ENCODE data around the gene MEGF6. TPM values are rescaled to one million over a fixed set of nuclear protein-coding genes. Genes with fewer than 3 reads are reported as not detected.

The MEGF6 gene
- total and polyA plus RNA-seq, 4 donors, result 6.0 to 19.9 (median 15.3) TPM

DNA sequence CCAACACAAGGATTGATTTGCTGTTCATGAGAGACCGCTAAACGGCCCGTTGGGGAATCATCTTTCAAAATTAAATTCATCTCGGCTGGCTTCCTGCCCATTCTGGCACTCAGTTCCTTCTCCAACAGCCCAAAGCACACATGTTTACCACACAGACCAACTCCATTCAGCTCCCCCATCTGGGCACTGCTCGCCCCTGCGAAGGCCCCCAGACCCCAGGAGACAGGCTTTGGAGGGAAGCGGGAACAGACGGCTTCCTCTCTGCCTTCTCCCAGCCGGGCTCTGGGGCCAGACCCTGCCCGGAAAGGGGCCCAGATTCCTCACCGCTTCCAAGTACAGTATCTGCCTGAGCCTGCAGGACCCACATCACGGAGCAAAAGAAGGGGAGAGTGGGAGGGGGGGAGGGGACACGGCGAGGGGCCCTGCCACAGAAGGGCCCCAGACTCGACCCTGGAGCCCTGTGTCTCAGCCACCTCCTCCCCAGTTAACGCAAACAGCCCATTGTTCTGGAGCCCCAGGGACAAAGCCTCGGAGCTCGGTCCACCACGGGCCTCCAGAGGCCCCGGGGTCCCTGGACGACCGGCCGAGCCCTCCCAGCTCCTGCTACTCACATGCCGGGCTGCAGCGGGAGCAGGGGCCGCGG, 660 bp downstream of the MEGF6 start:
- peaks cover 62% of the 10 kb centered on the region for H3K4me1 ChIP-seq (ENCODE audit: control insufficient read depth, insufficient read depth, low read length)
- H3K27me3 ChIP-seq (ENCODE audit: control insufficient read depth, insufficient read depth, low read length), result peaks cover 13% of the 10 kb centered on the region
- peak in 2 of 6 donors; percentile 82 to 93 for DNase-seq (ENCODE audit: low read depth in 4 of 6, low spot score in 6 of 6)
- peaks cover 8% of the 10 kb centered on the region for H3K36me3 ChIP-seq (ENCODE audit: control insufficient read depth, insufficient read depth, low read length)
- no peaks in the 10 kb centered on the region for H3K9me3 ChIP-seq (ENCODE audit: control insufficient read depth, insufficient read depth, low read length)
- H3K4me3 ChIP-seq (ENCODE audit: low read depth, low read length), result peak overlapping the region; percentile 35
- 5% methylated on average over 24 of the region's 27 CpGs for WGBS (ENCODE audit: insufficient coverage)
- H3K27ac ChIP-seq (ENCODE audit: low read depth, low read length), result no peak overlapping the region

DNA sequence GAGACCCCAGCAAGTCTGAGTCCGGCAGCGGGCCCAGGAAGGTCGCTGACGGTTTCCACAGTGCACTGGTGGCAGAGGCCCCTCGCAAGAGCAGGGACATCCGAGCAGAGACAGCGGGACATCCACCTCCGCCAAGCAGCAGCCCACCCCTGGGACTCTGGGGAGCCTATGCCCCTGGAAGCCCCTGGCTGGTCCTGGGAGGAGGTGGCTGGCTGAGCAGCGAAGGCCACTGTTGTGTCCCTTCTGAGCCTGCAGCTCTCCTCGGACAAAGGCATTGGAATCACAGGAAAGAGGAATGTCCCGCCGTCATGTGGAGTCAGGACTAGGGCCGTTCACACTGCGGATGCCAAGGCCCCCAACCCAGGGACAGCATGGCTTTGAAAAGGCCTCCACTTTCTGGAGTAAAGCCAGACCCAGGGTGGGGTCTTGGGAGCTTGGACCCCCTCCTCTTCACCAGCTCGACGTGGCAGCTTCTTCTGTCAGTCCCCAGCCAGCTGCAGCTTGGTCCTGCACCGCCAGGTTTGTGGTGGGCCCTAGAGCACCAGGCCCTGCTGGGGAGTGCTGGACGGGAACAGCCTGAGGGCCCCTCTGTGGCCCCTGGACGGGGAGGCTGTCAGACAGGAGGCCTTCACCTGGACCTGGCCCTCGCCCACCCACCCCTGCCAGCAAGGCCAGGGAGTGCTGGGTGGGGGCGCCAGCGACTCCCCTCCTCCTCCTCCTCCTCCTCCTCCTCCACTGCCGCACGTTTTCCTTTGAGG, 1.4 kb downstream of the MEGF6 start:
- Histone ChIP-seq H3K27me3 (ENCODE audit: control insufficient read depth, insufficient read depth, low read length) (peaks cover 13% of the 10 kb centered on the region), H3K27ac (ENCODE audit: low read depth, low read length) (no peak overlapping the region), H3K36me3 (ENCODE audit: control insufficient read depth, insufficient read depth, low read length) (peaks cover 8% of the 10 kb centered on the region), H3K4me3 (ENCODE audit: low read depth, low read length) (peak overlapping the region; percentile 18), H3K9me3 (ENCODE audit: control insufficient read depth, insufficient read depth, low read length) (no peaks in the 10 kb centered on the region), H3K4me1 (ENCODE audit: control insufficient read depth, insufficient read depth, low read length) (peaks cover 59% of the 10 kb centered on the region)
- peak in 1 of 6 donors; percentile 47 for DNase-seq (ENCODE audit: low read depth in 4 of 6, low spot score in 6 of 6)
- WGBS (ENCODE audit: insufficient coverage), result 47% methylated on average over 23 of the region's 24 CpGs

- Histone ChIP-seq H3K27ac (ENCODE audit: low read depth, low read length) (no peak overlapping the region), H3K36me3 (ENCODE audit: control insufficient read depth, insufficient read depth, low read length) (peaks cover 9% of the 10 kb centered on the region), H3K9me3 (ENCODE audit: control insufficient read depth, insufficient read depth, low read length) (no peaks in the 10 kb centered on the region), H3K4me1 (ENCODE audit: control insufficient read depth, insufficient read depth, low read length) (peaks cover 58% of the 10 kb centered on the region), H3K27me3 (ENCODE audit: control insufficient read depth, insufficient read depth, low read length) (peaks cover 13% of the 10 kb centered on the region), H3K4me3 (ENCODE audit: low read depth, low read length) (peak overlapping the region; percentile 18)
- 67% methylated on average over 20 of the region's 22 CpGs for WGBS (ENCODE audit: insufficient coverage)
- DNase-seq (ENCODE audit: low read depth in 4 of 6, low spot score in 6 of 6), result peak in 1 of 6 donors; percentile 15
Measured at GRCh38 chr1:3609016-3609768, 2.1 kb downstream of the MEGF6 start.

- Histone ChIP-seq H3K4me1 (ENCODE audit: control insufficient read depth, insufficient read depth, low read length) (peaks cover 57% of the 10 kb centered on the region), H3K4me3 (ENCODE audit: low read depth, low read length) (no peak overlapping the region), H3K36me3 (ENCODE audit: control insufficient read depth, insufficient read depth, low read length) (peaks cover 15% of the 10 kb centered on the region), H3K9me3 (ENCODE audit: control insufficient read depth, insufficient read depth, low read length) (no peaks in the 10 kb centered on the region), H3K27me3 (ENCODE audit: control insufficient read depth, insufficient read depth, low read length) (peaks cover 13% of the 10 kb centered on the region), H3K27ac (ENCODE audit: low read depth, low read length) (no peak overlapping the region)
- WGBS (ENCODE audit: insufficient coverage), result 84% methylated on average over 7 of the region's 7 CpGs
- DNase-seq (ENCODE audit: low read depth in 4 of 6, low spot score in 6 of 6), result no peak
Measured at GRCh38 chr1:3608154-3608553, 3.2 kb downstream of the MEGF6 start.

DNA sequence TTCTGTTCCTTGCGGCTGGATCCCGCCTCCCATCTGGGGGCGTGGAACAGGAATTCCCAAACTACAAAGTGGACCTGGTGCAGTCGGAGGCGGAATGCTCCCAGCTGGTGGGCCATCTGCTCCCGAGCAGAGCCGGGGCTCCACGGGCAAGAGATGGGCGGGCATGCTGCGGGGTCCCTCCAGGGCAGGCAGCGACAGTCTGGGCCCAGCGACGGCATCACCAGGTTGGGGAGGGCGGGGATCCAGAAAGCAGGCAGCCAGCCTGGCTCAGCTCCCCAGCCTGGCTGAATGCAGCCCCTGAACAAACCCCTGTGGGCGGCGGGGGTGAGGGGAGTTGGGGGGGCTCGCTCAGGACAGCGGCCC, 3.6 kb downstream of the MEGF6 start:
- Histone ChIP-seq H3K36me3 (ENCODE audit: control insufficient read depth, insufficient read depth, low read length) (peaks cover 15% of the 10 kb centered on the region), H3K9me3 (ENCODE audit: control insufficient read depth, insufficient read depth, low read length) (no peaks in the 10 kb centered on the region), H3K27me3 (ENCODE audit: control insufficient read depth, insufficient read depth, low read length) (peaks cover 13% of the 10 kb centered on the region), H3K4me3 (ENCODE audit: low read depth, low read length) (no peak overlapping the region), H3K27ac (ENCODE audit: low read depth, low read length) (no peak overlapping the region), H3K4me1 (ENCODE audit: control insufficient read depth, insufficient read depth, low read length) (peaks cover 57% of the 10 kb centered on the region)
- peak in 2 of 6 donors; percentile 13 to 65 for DNase-seq (ENCODE audit: low read depth in 4 of 6, low spot score in 6 of 6)
- WGBS (ENCODE audit: insufficient coverage), result 48% methylated on average over 18 of the region's 18 CpGs

- WGBS (ENCODE audit: insufficient coverage), result 77% methylated on average over 17 of the region's 23 CpGs
- Histone ChIP-seq H3K27me3 (ENCODE audit: control insufficient read depth, insufficient read depth, low read length) (peaks cover 10% of the 10 kb centered on the region), H3K36me3 (ENCODE audit: control insufficient read depth, insufficient read depth, low read length) (peaks cover 20% of the 10 kb centered on the region), H3K27ac (ENCODE audit: low read depth, low read length) (no peak overlapping the region), H3K4me1 (ENCODE audit: control insufficient read depth, insufficient read depth, low read length) (peaks cover 54% of the 10 kb centered on the region), H3K9me3 (ENCODE audit: control insufficient read depth, insufficient read depth, low read length) (no peaks in the 10 kb centered on the region), H3K4me3 (ENCODE audit: low read depth, low read length) (no peak overlapping the region)
- DNase-seq (ENCODE audit: low read depth in 4 of 6, low spot score in 6 of 6), result no peak
Measured at GRCh38 chr1:3606779-3607702, 4.3 kb downstream of the MEGF6 start.

DNA sequence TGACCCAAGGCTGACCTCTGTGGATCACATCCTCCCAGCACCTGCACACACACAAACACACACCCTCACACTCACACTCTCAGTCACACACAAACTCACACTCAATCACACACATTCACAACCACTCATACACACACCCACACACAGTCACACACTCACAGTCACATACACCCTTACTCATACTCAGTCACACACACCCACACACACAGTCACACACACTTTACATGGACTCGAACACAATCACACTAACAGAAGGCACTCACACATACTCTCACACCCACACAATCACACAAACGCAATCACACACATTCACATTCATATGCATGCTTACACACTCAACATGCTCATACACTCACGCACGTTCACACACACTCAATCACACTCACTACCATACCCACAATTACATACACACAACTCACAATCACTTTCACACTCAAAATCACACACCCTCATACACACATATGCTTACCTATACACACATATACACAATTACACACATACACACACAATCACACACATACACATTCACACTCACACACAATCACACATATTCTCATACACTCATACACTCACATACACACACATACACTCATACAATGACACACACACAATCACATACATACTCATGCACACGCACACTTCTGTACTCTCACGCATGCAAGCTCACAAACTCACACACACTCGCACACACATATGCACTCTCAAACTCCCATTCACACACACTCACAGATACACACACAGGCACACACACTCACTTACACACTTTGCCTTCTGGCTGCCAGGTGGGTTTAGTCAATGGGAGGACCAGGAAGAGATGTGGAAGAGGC, 6.1 kb downstream of the MEGF6 start:
- H3K4me3 ChIP-seq (ENCODE audit: low read depth, low read length), result no peak overlapping the region
- no peak overlapping the region for H3K27ac ChIP-seq (ENCODE audit: low read depth, low read length)
- H3K9me3 ChIP-seq (ENCODE audit: control insufficient read depth, insufficient read depth, low read length), result no peaks in the 10 kb centered on the region
- 90% methylated on average over 7 of the region's 7 CpGs for WGBS (ENCODE audit: insufficient coverage)
- peaks cover 45% of the 10 kb centered on the region for H3K4me1 ChIP-seq (ENCODE audit: control insufficient read depth, insufficient read depth, low read length)
- H3K36me3 ChIP-seq (ENCODE audit: control insufficient read depth, insufficient read depth, low read length), result peaks cover 30% of the 10 kb centered on the region
- no peak for DNase-seq (ENCODE audit: low read depth in 4 of 6, low spot score in 6 of 6)
- no peaks in the 10 kb centered on the region for H3K27me3 ChIP-seq (ENCODE audit: control insufficient read depth, insufficient read depth, low read length)

DNA sequence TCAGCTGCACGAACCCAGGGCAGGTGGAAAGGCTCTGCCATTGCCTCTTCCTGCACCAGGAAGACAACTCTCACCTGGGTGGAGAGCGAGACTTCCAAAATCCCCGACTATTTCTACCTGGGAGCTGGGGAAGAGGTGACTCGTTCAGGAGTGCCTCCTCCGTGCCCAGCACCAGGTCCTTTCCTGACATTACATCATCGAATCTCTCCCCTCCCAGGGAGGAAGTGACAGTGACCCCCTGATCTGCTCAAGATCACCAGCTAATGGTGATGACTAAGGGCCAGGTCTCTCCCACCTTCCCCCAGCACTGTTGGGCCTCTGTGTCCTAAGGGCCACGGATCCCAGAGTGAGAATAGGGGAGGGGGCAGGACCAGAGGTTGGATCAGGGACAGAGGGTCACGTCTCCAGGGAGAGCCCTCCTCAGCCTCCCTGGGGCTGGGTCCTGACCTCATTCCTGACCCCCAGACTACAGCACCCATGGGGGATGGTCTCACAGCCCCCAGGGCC, 6.8 kb downstream of the MEGF6 start:
- 89% methylated on average over 5 of the region's 8 CpGs for WGBS (ENCODE audit: insufficient coverage)
- Histone ChIP-seq H3K4me3 (ENCODE audit: low read depth, low read length) (no peak overlapping the region), H3K9me3 (ENCODE audit: control insufficient read depth, insufficient read depth, low read length) (no peaks in the 10 kb centered on the region), H3K27me3 (ENCODE audit: control insufficient read depth, insufficient read depth, low read length) (no peaks in the 10 kb centered on the region), H3K27ac (ENCODE audit: low read depth, low read length) (no peak overlapping the region), H3K4me1 (ENCODE audit: control insufficient read depth, insufficient read depth, low read length) (peaks cover 44% of the 10 kb centered on the region), H3K36me3 (ENCODE audit: control insufficient read depth, insufficient read depth, low read length) (peaks cover 36% of the 10 kb centered on the region)
- DNase-seq (ENCODE audit: low read depth in 4 of 6, low spot score in 6 of 6), result no peak
